Neural cell (in vitro differentiated cells): Measurements from ENCODE around the gene CHRM5. TPM values are rescaled to one million over a fixed set of nuclear protein-coding genes. Genes with fewer than 3 reads are reported as not detected.

ENCODE experiments used
- H2AFZ ChIP-seq: fragments of 200-600, 300-800 bp; sonication (generic), shearing (Covaris generic); 2 replicates; pipeline ENCODE4 v1.6.0; 2014; ENCODE audit warnings: low read depth, mild to moderate bottlenecking, antibody characterized with exemption, low read length, moderate library complexity
- H3F3A ChIP-seq: fragments of 200-600 bp; shearing (Covaris generic); 2 replicates; pipeline ENCODE4 v1.6.1; 2016; ENCODE audit warnings: mild to moderate bottlenecking, moderate library complexity, mixed read lengths, antibody characterized with exemption, low read length; ENCODE audit not compliant: insufficient read depth, poor library complexity, severe bottlenecking
- H3K27ac ChIP-seq: fragments of 200-600, 300-800 bp; sonication (generic), shearing (Covaris generic); 2 replicates; pipeline ENCODE4 v1.5.1; 2014; ENCODE audit warnings: mild to moderate bottlenecking, low read length, moderate library complexity
- H3K27me3 ChIP-seq: fragments of 300-800, 200-600 bp; sonication (generic), shearing (Covaris generic); 2 replicates; pipeline ENCODE4 v1.6.0; 2014; ENCODE audit warnings: mild to moderate bottlenecking, low read depth, low read length, moderate library complexity; ENCODE audit not compliant: insufficient read depth
- H3K36me3 ChIP-seq: fragments of 300-800, 200-600 bp; sonication (generic), shearing (Covaris generic); 2 replicates; pipeline ENCODE4 v1.5.1; 2014; ENCODE audit warnings: mild to moderate bottlenecking, antibody characterized with exemption, low read length, moderate library complexity; ENCODE audit not compliant: insufficient read depth
- H3K4me2 ChIP-seq: fragments of 300-800, 200-600 bp; sonication (generic), shearing (Covaris generic); 2 replicates; pipeline ENCODE4 v1.6.0; 2014; ENCODE audit warnings: mild to moderate bottlenecking, low read length
- H3K4me3 ChIP-seq: fragments of 300-800, 200-600 bp; sonication (generic), shearing (Covaris generic); 2 replicates; pipeline ENCODE4 v1.5.1; 2014; ENCODE audit warnings: mild to moderate bottlenecking, low read length, moderate library complexity
- H3K79me2 ChIP-seq: fragments of 200-600 bp; shearing (Covaris generic); replicated peaks from 2 replicates; pipeline ENCODE4 v1.6.0; 2014; ENCODE audit warnings: mild to moderate bottlenecking, low read length, moderate library complexity; ENCODE audit not compliant: insufficient read depth
- H3K9ac ChIP-seq: fragments of 300-800, 200-600 bp; sonication (generic), shearing (Covaris generic); 2 replicates; pipeline ENCODE4 v1.6.1; 2016; ENCODE audit warnings: mild to moderate bottlenecking, low read length, mixed read lengths
- H3K9me2 ChIP-seq: fragments of 200-600 bp; shearing (Covaris generic); 2 replicates; pipeline ENCODE4 v1.6.1; 2016; ENCODE audit warnings: mild to moderate bottlenecking, low read length, mixed read lengths; ENCODE audit not compliant: insufficient read depth
- H3K9me3 ChIP-seq: fragments of 200-600, 300-800 bp; sonication (generic), shearing (Covaris generic); 2 replicates; pipeline ENCODE4 v1.6.1; 2016; ENCODE audit warnings: mild to moderate bottlenecking, mixed run types, low read length, moderate library complexity, mixed read lengths
- H4K20me1 ChIP-seq: fragments of 200-600 bp; shearing (Covaris generic); 2 replicates; pipeline ENCODE4 v1.6.1; 2016; ENCODE audit warnings: mild to moderate bottlenecking, mixed run types; ENCODE audit not compliant: insufficient read depth
- EP300 ChIP-seq: fragments of 450-650 bp; conservative IDR thresholded peaks from 2 replicates; pipeline ENCODE4 v1.6.1; 2014; ENCODE audit warnings: antibody characterized with exemption, mild to moderate bottlenecking, moderate library complexity; ENCODE audit not compliant: poor library complexity, severe bottlenecking
- EZH2 ChIP-seq: fragments of 200-600, 300-800 bp; shearing (Covaris generic), sonication (generic); IDR thresholded peaks from 2 replicates; pipeline ENCODE4 v1.6.1; 2014; ENCODE audit warnings: antibody characterized with exemption, low read length, borderline replicate concordance, mild to moderate bottlenecking; ENCODE audit not compliant: insufficient read depth, poor library complexity, severe bottlenecking
- MXI1 ChIP-seq: fragments of 450-650 bp; conservative IDR thresholded peaks from 2 replicates; pipeline ENCODE4 v1.6.1; 2014; ENCODE audit warnings: antibody characterized with exemption, mild to moderate bottlenecking; ENCODE audit not compliant: poor library complexity, severe bottlenecking
- POLR2AphosphoS5 ChIP-seq: IDR thresholded peaks from 2 replicates; pipeline ENCODE4 v1.6.1; 2012
- RAD21 ChIP-seq: fragments of 450-650 bp; conservative IDR thresholded peaks from 2 replicates; pipeline ENCODE4 v1.6.1; 2014; ENCODE audit warnings: antibody characterized with exemption, mild to moderate bottlenecking, moderate library complexity
- SMC3 ChIP-seq: fragments of 450-650 bp; conservative IDR thresholded peaks from 2 replicates; pipeline ENCODE4 v1.6.1; 2014; ENCODE audit warnings: antibody characterized with exemption, mild to moderate bottlenecking, moderate library complexity; ENCODE audit not compliant: poor library complexity
- TAF1 ChIP-seq: IDR thresholded peaks from 2 replicates; pipeline ENCODE4 v1.6.1; 2012; ENCODE audit warnings: low read depth
- polyA plus RNA-seq: library from polyadenylated mRNA; depleted of rRNA; stranded (reverse); fragments of >200 nt; gene quantifications from 2 replicates; pipeline ENCODE4 v1.2.3, GENCODE V29; 2014
- TF ChIP-seq, protein P1 (sequence below): IDR thresholded peaks from 2 replicates; pipeline ENCODE4 v1.6.1; 2012; ENCODE audit warnings: borderline replicate concordance
- TF ChIP-seq, protein P2 (sequence below): fragments of 450-650 bp; IDR thresholded peaks from 2 replicates; pipeline ENCODE4 v1.5.1; 2014; ENCODE audit warnings: antibody characterized with exemption, mild to moderate bottlenecking, moderate library complexity; ENCODE audit not compliant: poor library complexity, severe bottlenecking

The CHRM5 gene
- polyA plus RNA-seq, 1 donor from 2014 or later = 3.9 TPM

DNA sequence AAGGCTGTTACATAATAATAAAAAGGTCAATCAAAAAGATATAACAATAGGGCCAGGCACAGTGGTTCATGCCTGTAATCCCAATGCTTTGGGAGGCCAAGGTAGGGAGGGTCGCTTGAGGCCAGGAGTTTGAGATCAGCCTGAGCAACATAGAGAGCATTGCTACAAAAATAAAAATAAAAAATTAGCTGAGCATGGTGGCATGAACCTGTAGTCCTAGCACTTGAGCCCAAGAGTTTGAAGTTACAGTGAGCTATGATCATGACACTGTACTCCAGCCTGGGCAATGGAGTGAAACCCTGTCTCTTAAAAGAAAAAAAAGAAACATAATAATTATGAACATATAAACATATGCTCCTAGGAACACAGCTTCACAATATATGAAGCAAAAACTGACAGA, 41.4 kb downstream of the CHRM5 start:
- no peak for TF ChIP-seq EZH2
- TF ChIP-seq TAF1 = no peak
- TF ChIP-seq SMC3 = no peak
- TF ChIP-seq RAD21 = no peak
- no peak for TF ChIP-seq POLR2AphosphoS5
- TF ChIP-seq, protein P1, sequence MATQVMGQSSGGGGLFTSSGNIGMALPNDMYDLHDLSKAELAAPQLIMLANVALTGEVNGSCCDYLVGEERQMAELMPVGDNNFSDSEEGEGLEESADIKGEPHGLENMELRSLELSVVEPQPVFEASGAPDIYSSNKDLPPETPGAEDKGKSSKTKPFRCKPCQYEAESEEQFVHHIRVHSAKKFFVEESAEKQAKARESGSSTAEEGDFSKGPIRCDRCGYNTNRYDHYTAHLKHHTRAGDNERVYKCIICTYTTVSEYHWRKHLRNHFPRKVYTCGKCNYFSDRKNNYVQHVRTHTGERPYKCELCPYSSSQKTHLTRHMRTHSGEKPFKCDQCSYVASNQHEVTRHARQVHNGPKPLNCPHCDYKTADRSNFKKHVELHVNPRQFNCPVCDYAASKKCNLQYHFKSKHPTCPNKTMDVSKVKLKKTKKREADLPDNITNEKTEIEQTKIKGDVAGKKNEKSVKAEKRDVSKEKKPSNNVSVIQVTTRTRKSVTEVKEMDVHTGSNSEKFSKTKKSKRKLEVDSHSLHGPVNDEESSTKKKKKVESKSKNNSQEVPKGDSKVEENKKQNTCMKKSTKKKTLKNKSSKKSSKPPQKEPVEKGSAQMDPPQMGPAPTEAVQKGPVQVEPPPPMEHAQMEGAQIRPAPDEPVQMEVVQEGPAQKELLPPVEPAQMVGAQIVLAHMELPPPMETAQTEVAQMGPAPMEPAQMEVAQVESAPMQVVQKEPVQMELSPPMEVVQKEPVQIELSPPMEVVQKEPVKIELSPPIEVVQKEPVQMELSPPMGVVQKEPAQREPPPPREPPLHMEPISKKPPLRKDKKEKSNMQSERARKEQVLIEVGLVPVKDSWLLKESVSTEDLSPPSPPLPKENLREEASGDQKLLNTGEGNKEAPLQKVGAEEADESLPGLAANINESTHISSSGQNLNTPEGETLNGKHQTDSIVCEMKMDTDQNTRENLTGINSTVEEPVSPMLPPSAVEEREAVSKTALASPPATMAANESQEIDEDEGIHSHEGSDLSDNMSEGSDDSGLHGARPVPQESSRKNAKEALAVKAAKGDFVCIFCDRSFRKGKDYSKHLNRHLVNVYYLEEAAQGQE = no peak
- no peak for TF ChIP-seq MXI1
- no peak for TF ChIP-seq EP300
- TF ChIP-seq, protein P2, sequence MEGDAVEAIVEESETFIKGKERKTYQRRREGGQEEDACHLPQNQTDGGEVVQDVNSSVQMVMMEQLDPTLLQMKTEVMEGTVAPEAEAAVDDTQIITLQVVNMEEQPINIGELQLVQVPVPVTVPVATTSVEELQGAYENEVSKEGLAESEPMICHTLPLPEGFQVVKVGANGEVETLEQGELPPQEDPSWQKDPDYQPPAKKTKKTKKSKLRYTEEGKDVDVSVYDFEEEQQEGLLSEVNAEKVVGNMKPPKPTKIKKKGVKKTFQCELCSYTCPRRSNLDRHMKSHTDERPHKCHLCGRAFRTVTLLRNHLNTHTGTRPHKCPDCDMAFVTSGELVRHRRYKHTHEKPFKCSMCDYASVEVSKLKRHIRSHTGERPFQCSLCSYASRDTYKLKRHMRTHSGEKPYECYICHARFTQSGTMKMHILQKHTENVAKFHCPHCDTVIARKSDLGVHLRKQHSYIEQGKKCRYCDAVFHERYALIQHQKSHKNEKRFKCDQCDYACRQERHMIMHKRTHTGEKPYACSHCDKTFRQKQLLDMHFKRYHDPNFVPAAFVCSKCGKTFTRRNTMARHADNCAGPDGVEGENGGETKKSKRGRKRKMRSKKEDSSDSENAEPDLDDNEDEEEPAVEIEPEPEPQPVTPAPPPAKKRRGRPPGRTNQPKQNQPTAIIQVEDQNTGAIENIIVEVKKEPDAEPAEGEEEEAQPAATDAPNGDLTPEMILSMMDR = no peak
- Histone ChIP-seq H3K9ac (no peak overlapping the region), H3K9me3 (no peaks in the 10 kb centered on the region), H4K20me1 (no peaks in the 10 kb centered on the region), H3K36me3 (no peaks in the 10 kb centered on the region), H3K9me2 (no peaks in the 10 kb centered on the region), H2AFZ (no peak overlapping the region), H3K27ac (no peak overlapping the region), H3K4me2 (no peak overlapping the region), H3K79me2 (no peaks in the 10 kb centered on the region), H3K4me3 (no peak overlapping the region), H3F3A (no peaks in the 10 kb centered on the region), H3K27me3 (no peaks in the 10 kb centered on the region)

DNA sequence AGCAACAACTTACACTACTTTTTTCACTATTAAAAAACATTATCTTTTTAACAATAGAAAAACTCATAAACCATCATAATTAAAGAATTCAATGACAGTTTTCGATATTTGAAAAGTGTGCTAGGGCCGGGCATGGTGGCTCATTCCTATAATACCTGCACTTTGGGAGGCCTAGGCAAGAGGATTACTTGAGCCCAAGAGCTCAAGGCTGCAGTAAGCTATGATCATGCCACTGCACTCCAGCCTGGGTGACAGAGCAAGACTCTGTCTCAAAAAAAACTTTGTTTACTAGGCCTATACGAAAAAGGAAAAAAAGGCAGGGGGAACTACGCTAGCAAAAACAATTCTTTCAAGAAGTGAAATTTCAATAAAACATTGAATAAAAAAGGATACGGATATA, 42.6 kb downstream of the CHRM5 start:
- Histone ChIP-seq H3F3A (no peaks in the 10 kb centered on the region), H3K27ac (no peak overlapping the region), H3K9ac (no peak overlapping the region), H4K20me1 (no peaks in the 10 kb centered on the region), H2AFZ (no peak overlapping the region), H3K4me3 (no peak overlapping the region), H3K79me2 (no peaks in the 10 kb centered on the region), H3K9me2 (no peaks in the 10 kb centered on the region), H3K4me2 (no peak overlapping the region), H3K36me3 (no peaks in the 10 kb centered on the region), H3K9me3 (no peaks in the 10 kb centered on the region), H3K27me3 (no peaks in the 10 kb centered on the region)
- TF ChIP-seq SMC3 (no peak), EZH2 (no peak), EP300 (no peak), POLR2AphosphoS5 (no peak), TAF1 (no peak), MXI1 (no peak), RAD21 (no peak)
- TF ChIP-seq, protein P1 = no peak
- TF ChIP-seq, protein P2 = no peak
